Measurements from ENCODE around the gene SLC5A5. TPM values are rescaled to one million over a fixed set of nuclear protein-coding genes. Genes with fewer than 3 reads are reported as not detected.
"Not testable (repeated sequence)": the region's sequence is repeated elsewhere in the genome, so short reads cannot be mapped to it uniquely, and the experiment has no call there.

SLC5A5 gene
- total and polyA plus RNA-seq, 4 donors = 0.14 to 0.95 (median 0.15) TPM; not detected in 1

GRCh38 chr19:17915940-17916593 lies 44.3 kb downstream of the SLC5A5 start:
- ATAC-seq (ENCODE audit: insufficient read depth, low FRiP score) = no peak
- H3K27ac ChIP-seq (ENCODE audit: low read depth in 1 of 2, low read length in 1 of 2) = no peak overlapping the region
- WGBS, 2 donors = 71 to 85% methylated on average over 6 of the region's 6 CpGs
- DNase-seq = no peak
- no peak overlapping the region for H3K4me3 ChIP-seq
- H3K9ac ChIP-seq (ENCODE audit: insufficient read depth in 1 of 2, low read length in 2 of 2) = no peak overlapping the region
- TF ChIP-seq, protein P1, sequence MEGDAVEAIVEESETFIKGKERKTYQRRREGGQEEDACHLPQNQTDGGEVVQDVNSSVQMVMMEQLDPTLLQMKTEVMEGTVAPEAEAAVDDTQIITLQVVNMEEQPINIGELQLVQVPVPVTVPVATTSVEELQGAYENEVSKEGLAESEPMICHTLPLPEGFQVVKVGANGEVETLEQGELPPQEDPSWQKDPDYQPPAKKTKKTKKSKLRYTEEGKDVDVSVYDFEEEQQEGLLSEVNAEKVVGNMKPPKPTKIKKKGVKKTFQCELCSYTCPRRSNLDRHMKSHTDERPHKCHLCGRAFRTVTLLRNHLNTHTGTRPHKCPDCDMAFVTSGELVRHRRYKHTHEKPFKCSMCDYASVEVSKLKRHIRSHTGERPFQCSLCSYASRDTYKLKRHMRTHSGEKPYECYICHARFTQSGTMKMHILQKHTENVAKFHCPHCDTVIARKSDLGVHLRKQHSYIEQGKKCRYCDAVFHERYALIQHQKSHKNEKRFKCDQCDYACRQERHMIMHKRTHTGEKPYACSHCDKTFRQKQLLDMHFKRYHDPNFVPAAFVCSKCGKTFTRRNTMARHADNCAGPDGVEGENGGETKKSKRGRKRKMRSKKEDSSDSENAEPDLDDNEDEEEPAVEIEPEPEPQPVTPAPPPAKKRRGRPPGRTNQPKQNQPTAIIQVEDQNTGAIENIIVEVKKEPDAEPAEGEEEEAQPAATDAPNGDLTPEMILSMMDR (IDR thresholded peaks at IDR 0.05; ENCODE audit: control extremely low read depth, extremely low read depth) = no peak
- peaks cover 0 to 8% (median 3%) of the 10 kb centered on the region in 4 donors for H3K9me3 ChIP-seq (ENCODE audit: control insufficient read depth in 4 of 4, insufficient read depth in 3 of 4, low read length in 3 of 4)
- H3K27me3 ChIP-seq (ENCODE audit: control insufficient read depth in 3 of 3, insufficient read depth in 3 of 3, low read length in 2 of 3) = no peaks in the 10 kb centered on the region
- H3K36me3 ChIP-seq (ENCODE audit: control insufficient read depth in 4 of 4, insufficient read depth in 4 of 4, low read length in 4 of 4) = no peaks in the 10 kb centered on the region
- H3K4me1 ChIP-seq (ENCODE audit: control insufficient read depth in 5 of 5, insufficient read depth in 5 of 5, low read length in 5 of 5) = no peaks in the 10 kb centered on the region

GRCh38 chr19:17918151-17918550 lies 46.4 kb downstream of the SLC5A5 start:
- H3K9ac ChIP-seq (ENCODE audit: insufficient read depth in 1 of 2, low read length in 2 of 2); H3K4me3 ChIP-seq; H3K9me3 ChIP-seq (ENCODE audit: control insufficient read depth in 4 of 4, insufficient read depth in 3 of 4, low read length in 3 of 4); DNase-seq; H3K27ac ChIP-seq (ENCODE audit: low read depth in 1 of 2, low read length in 1 of 2); ATAC-seq (ENCODE audit: insufficient read depth, low FRiP score); H3K36me3 ChIP-seq (ENCODE audit: control insufficient read depth in 4 of 4, insufficient read depth in 4 of 4, low read length in 4 of 4); H3K4me1 ChIP-seq (ENCODE audit: control insufficient read depth in 5 of 5, insufficient read depth in 5 of 5, low read length in 5 of 5); H3K27me3 ChIP-seq (ENCODE audit: control insufficient read depth in 3 of 3, insufficient read depth in 3 of 3, low read length in 2 of 3): not testable (repeated sequence)
- WGBS, 2 donors = 92 to 98% methylated on average over 12 to 24 of the region's 30 CpGs

- H3K27me3 ChIP-seq (ENCODE audit: control insufficient read depth in 3 of 3, insufficient read depth in 3 of 3, low read length in 2 of 3); H3K9ac ChIP-seq (ENCODE audit: insufficient read depth in 1 of 2, low read length in 2 of 2); ATAC-seq (ENCODE audit: insufficient read depth, low FRiP score); H3K4me3 ChIP-seq; H3K9me3 ChIP-seq (ENCODE audit: control insufficient read depth in 4 of 4, insufficient read depth in 3 of 4, low read length in 3 of 4); H3K27ac ChIP-seq (ENCODE audit: low read depth in 1 of 2, low read length in 1 of 2); DNase-seq; H3K36me3 ChIP-seq (ENCODE audit: control insufficient read depth in 4 of 4, insufficient read depth in 4 of 4, low read length in 4 of 4); H3K4me1 ChIP-seq (ENCODE audit: control insufficient read depth in 5 of 5, insufficient read depth in 5 of 5, low read length in 5 of 5): not testable (repeated sequence)
- WGBS, 2 donors = 59 to 77% methylated on average over 5 of the region's 5 CpGs
Observed at GRCh38 chr19:17919122-17919521, 47.4 kb downstream of the SLC5A5 start.

DNA sequence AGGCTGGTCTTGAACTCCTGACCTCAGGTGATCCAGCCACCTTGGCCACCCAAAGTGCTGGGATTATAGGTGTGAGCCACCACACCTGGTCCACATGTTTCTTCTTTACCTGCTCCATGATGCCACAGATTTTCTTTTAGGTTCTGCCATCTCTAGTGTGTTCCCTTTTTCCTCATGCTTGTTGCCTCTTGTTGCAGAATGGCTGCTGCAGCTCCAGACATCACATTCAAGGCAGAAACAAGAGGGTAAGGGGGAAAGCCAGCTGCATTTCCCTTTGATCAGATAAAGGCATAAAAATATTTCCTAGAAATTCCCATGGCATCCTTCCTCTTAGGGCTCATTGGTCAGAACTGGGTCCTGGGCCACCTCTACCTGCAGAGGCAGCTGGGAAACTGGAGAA lies 48.8 kb downstream of the SLC5A5 start:
- DNase-seq (no peak), ATAC-seq (ENCODE audit: insufficient read depth, low FRiP score) (no peak)
- no peaks in the 10 kb centered on the region for H3K36me3 ChIP-seq (ENCODE audit: control insufficient read depth in 4 of 4, insufficient read depth in 4 of 4, low read length in 4 of 4)
- no peak overlapping the region for H3K27ac ChIP-seq (ENCODE audit: low read depth in 1 of 2, low read length in 1 of 2)
- H3K9me3 ChIP-seq (ENCODE audit: control insufficient read depth in 4 of 4, insufficient read depth in 3 of 4, low read length in 3 of 4) = peaks cover 0 to 5% (median 0%) of the 10 kb centered on the region in 4 donors
- TF ChIP-seq, protein P1 (IDR thresholded peaks at IDR 0.05; ENCODE audit: control extremely low read depth, extremely low read depth) = no peak
- H3K4me1 ChIP-seq (ENCODE audit: control insufficient read depth in 5 of 5, insufficient read depth in 5 of 5, low read length in 5 of 5) = no peaks in the 10 kb centered on the region
- no peaks in the 10 kb centered on the region for H3K27me3 ChIP-seq (ENCODE audit: control insufficient read depth in 3 of 3, insufficient read depth in 3 of 3, low read length in 2 of 3)
- H3K4me3 ChIP-seq = no peak overlapping the region
- no peak overlapping the region for H3K9ac ChIP-seq (ENCODE audit: insufficient read depth in 1 of 2, low read length in 2 of 2)
